Ovary (tissue), 3 donors: Measurements from ENCODE around the gene FSD1L.

ENCODE experiments used
- EP300 ChIP-seq: sonication (generic); formaldehyde crosslinking; IDR thresholded peaks from one replicate; pipeline ENCODE4 v1.6.1; 2017; ENCODE audit warnings: antibody characterized with exemption
- POLR2A ChIP-seq: fragments of 450-650 bp; IDR thresholded peaks from one replicate; pipeline ENCODE4 v1.6.1; 2017; ENCODE audit warnings: antibody characterized with exemption, mild to moderate bottlenecking, moderate library complexity
- TF ChIP-seq, protein P1 (sequence below), 3 donors: fragments of 450-650 bp in 2 of 3; fragments of 200-600 bp in 1 of 3; IDR thresholded peaks; one replicate each; pipeline versions ENCODE4 v1.5.1 to v1.8.0; 2016 to 2022; ENCODE audit warnings: antibody characterized with exemption in 3 of 3, mild to moderate bottlenecking in 1 of 3
- donor health status: DM: no; HTN: no; CAD: no.

DNA sequence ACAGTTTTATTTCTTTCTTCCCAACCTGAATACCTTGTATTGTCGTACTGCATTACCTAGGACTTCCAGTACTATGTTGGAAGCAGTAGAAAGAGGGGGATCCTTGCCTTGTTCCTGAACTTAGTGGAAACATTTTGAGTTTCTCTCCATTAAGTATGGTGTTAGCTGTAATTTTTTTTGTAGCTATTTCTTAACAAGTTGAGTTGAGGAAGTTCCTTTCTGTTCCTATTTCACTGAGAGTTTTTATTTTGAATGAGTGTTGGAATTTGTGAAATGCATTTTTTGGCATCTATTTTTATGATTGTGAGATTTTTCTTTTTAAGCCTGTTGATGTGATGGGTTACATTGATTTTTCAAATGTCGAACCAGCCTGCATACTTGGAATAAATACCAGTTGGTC, 49.0 kb downstream of the FSD1L start:
- TF ChIP-seq, protein P1, sequence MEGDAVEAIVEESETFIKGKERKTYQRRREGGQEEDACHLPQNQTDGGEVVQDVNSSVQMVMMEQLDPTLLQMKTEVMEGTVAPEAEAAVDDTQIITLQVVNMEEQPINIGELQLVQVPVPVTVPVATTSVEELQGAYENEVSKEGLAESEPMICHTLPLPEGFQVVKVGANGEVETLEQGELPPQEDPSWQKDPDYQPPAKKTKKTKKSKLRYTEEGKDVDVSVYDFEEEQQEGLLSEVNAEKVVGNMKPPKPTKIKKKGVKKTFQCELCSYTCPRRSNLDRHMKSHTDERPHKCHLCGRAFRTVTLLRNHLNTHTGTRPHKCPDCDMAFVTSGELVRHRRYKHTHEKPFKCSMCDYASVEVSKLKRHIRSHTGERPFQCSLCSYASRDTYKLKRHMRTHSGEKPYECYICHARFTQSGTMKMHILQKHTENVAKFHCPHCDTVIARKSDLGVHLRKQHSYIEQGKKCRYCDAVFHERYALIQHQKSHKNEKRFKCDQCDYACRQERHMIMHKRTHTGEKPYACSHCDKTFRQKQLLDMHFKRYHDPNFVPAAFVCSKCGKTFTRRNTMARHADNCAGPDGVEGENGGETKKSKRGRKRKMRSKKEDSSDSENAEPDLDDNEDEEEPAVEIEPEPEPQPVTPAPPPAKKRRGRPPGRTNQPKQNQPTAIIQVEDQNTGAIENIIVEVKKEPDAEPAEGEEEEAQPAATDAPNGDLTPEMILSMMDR (IDR thresholded peaks at IDR 0.05), result no peak
- no peak for TF ChIP-seq EP300
- no peak for TF ChIP-seq POLR2A
